OCI-LY3 (cell line): ENCODE data around the gene RNF38.
"Not testable (repeated sequence)": the region's sequence is repeated elsewhere in the genome, so short reads cannot be mapped to it uniquely, and the experiment has no call there.

Source experiments
- H2AFZ ChIP-seq: fragments of 200-600, 300-600 bp; shearing (Covaris generic); 2 replicates; pipeline ENCODE4 v1.6.0; 2014; ENCODE audit warnings: antibody characterized with exemption, low read depth, low read length
- H3K27ac ChIP-seq: fragments of 200-600, 300-600 bp; sonication (generic); 2 replicates; pipeline ENCODE4 v1.5.1; 2014; ENCODE audit warnings: mild to moderate bottlenecking, low read length, moderate library complexity, mixed read lengths
- H3K27me3 ChIP-seq: fragments of 200-600, 300-600 bp; sonication (generic); 2 replicates; pipeline ENCODE4 v1.6.1; 2014; ENCODE audit warnings: low read depth, low read length, mixed read lengths
- H3K36me3 ChIP-seq: fragments of 200-600, 300-600 bp; sonication (generic); replicated peaks from 2 replicates; pipeline ENCODE3; 2014; ENCODE audit warnings: low read depth, low read length, mixed read lengths
- H3K4me1 ChIP-seq: fragments of 300-600, 200-600 bp; sonication (generic); 2 replicates; pipeline ENCODE4 v1.6.1; 2014; ENCODE audit warnings: low read length, mixed read lengths
- H3K4me2 ChIP-seq: fragments of 200-600, 300-600 bp; sonication (generic); 2 replicates; pipeline ENCODE4 v1.6.1; 2014; ENCODE audit warnings: low read length, mixed read lengths
- H3K4me3 ChIP-seq: fragments of 300-600, 200-600 bp; sonication (generic); 2 replicates; pipeline ENCODE4 v1.5.1; 2014; ENCODE audit warnings: antibody characterized with exemption, mild to moderate bottlenecking, low read length, moderate library complexity
- H3K79me2 ChIP-seq: fragments of 300-600, 200-600 bp; shearing (Covaris generic); 2 replicates; pipeline ENCODE4 v1.6.1; 2014; ENCODE audit warnings: mild to moderate bottlenecking, low read length, mixed read lengths
- H3K9ac ChIP-seq: fragments of 300-600, 200-600 bp; shearing (Covaris generic); 2 replicates; pipeline ENCODE4 v1.6.0; 2014; ENCODE audit warnings: mild to moderate bottlenecking, low read length, moderate library complexity
- H3K9me3 ChIP-seq: fragments of 200-600, 300-600 bp; shearing (Covaris generic); 2 replicates; pipeline ENCODE4 v1.6.1; 2014; ENCODE audit warnings: low read length, mixed read lengths; ENCODE audit not compliant: insufficient read depth
- H4K20me1 ChIP-seq: fragments of 200-600, 300-600 bp; sonication (generic); 2 replicates; pipeline ENCODE4 v1.6.1; 2016; ENCODE audit warnings: low read length, mixed read lengths; ENCODE audit not compliant: insufficient read depth
- EZH2phosphoT487 ChIP-seq: fragments of 200-600 bp; shearing (Covaris generic); IDR thresholded peaks from 2 replicates; pipeline ENCODE4 v1.6.1; 2018; ENCODE audit warnings: antibody characterized with exemption, mixed run types, low read depth
- TF ChIP-seq, protein P1 (sequence below): fragments of 200-600, 300-600 bp; sonication (generic); IDR thresholded peaks from 2 replicates; pipeline ENCODE4 v1.5.1; 2014; ENCODE audit warnings: antibody characterized with exemption, low read length, low read depth

Gene RNF38

DNA sequence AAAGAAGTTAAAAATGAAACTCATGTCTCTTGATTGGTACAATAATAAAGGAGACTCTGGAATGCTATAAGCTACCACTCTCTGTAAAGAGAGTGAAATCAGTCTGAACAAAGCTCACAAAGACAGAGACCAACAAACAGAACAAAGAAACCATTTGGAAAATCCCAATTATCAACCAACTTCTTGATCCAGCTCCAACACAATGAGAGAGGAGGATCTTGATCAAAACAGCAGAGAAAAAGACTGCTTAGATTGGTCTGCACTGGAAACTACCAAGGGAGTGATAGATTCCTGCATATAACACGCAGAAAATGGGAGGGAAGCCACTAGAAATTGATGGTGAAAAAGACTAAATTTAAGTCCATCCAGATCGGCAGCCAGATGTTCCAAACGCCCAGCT lies 23.1 kb upstream of the RNF38 start:
- no peak overlapping the region for H3K9ac ChIP-seq
- no peaks in the 10 kb centered on the region for H3K9me3 ChIP-seq
- no peak overlapping the region for H3K4me3 ChIP-seq
- peaks cover 12% of the 10 kb centered on the region; the same call in 1 of the 2 replicates for H3K79me2 ChIP-seq
- 0 out of 2 replicates have a peak, but pooled peaks cover 3% of the 10 kb centered on the region for H4K20me1 ChIP-seq
- TF ChIP-seq, protein P1, sequence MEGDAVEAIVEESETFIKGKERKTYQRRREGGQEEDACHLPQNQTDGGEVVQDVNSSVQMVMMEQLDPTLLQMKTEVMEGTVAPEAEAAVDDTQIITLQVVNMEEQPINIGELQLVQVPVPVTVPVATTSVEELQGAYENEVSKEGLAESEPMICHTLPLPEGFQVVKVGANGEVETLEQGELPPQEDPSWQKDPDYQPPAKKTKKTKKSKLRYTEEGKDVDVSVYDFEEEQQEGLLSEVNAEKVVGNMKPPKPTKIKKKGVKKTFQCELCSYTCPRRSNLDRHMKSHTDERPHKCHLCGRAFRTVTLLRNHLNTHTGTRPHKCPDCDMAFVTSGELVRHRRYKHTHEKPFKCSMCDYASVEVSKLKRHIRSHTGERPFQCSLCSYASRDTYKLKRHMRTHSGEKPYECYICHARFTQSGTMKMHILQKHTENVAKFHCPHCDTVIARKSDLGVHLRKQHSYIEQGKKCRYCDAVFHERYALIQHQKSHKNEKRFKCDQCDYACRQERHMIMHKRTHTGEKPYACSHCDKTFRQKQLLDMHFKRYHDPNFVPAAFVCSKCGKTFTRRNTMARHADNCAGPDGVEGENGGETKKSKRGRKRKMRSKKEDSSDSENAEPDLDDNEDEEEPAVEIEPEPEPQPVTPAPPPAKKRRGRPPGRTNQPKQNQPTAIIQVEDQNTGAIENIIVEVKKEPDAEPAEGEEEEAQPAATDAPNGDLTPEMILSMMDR: no peak
- TF ChIP-seq EZH2phosphoT487: no peak
- no peaks in the 10 kb centered on the region for H3K4me1 ChIP-seq
- H3K36me3 ChIP-seq: peaks cover 5% of the 10 kb centered on the region
- H3K27me3 ChIP-seq: no peaks in the 10 kb centered on the region
- no peak overlapping the region for H3K27ac ChIP-seq
- no peak overlapping the region for H2AFZ ChIP-seq
- no peak overlapping the region for H3K4me2 ChIP-seq

DNA sequence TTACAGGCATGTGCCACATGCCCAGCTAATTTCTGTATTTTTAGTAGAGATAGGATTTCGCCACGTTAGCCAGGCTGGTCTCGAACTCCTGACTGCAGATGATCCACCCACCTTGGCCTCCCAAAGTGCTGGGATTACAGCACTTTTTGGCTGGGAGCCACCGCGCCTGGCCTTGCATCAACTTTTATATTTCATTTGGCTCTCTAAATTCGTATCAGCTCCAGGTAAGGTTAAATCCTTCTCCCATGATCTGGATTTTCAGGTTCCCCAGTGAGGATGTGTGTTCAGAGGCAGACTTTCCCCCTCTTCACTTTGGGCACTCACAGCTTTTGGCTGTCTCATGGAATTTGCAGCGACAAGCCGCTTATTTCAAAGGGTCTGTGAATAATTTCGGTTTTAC lies 16.8 kb upstream of the RNF38 start:
- no peak overlapping the region for H3K4me2 ChIP-seq
- H3K79me2 ChIP-seq: 0 out of 2 replicates have a peak, but pooled peaks cover 7% of the 10 kb centered on the region
- H2AFZ ChIP-seq: no peak overlapping the region
- TF ChIP-seq, protein P1: no peak
- no peak for TF ChIP-seq EZH2phosphoT487
- peaks cover 4% of the 10 kb centered on the region for H3K36me3 ChIP-seq
- H3K4me1 ChIP-seq: no peaks in the 10 kb centered on the region
- no peaks in the 10 kb centered on the region for H3K27me3 ChIP-seq
- no peak overlapping the region for H3K27ac ChIP-seq
- H3K4me3 ChIP-seq: no peak overlapping the region
- H3K9me3 ChIP-seq: no peaks in the 10 kb centered on the region
- H3K9ac ChIP-seq: no peak overlapping the region
- peaks cover 4% of the 10 kb centered on the region; the same call in 1 of the 2 replicates for H4K20me1 ChIP-seq

DNA sequence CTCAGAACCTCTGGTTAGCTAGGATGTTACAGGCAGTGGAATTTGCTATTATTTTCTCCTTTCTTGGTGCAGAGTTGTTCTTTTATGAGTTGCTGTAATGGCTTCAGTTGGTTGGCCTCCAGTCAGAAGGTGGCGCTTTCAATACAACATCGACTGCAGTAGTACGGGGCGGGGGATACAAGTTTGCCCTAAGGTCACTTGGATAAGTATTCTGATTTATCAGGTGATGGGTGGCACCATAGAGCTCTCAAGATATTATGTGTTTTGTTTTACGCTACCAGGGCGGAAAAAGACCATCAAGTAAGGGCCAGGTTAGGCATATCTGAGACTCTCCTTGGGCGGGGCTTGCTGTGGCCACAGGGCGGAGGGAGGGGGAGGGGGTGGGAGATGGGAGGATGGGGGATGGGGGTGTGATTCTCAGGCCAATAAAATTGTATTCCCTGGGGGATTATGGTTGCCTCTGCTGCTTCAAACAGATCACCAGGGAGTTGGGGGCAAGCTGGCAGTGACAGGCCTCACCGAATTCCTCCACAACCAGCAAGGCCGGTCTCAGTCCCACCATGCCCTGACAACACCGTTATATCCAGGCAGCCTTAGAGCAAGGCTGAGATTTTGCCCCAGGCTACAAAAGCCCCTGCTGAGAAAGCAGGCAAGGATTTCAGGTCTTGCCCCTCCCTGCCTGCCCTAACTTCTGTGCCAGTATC lies 15.9 kb upstream of the RNF38 start:
- Histone ChIP-seq H3K27ac (no peak overlapping the region), H3K4me2 (no peak overlapping the region), H2AFZ (no peak overlapping the region), H3K4me1 (no peaks in the 10 kb centered on the region), H3K4me3 (no peak overlapping the region), H3K9ac (no peak overlapping the region), H3K27me3 (no peaks in the 10 kb centered on the region), H4K20me1 (peaks cover 4% of the 10 kb centered on the region; the same call in 1 of the 2 replicates), H3K79me2 (0 out of 2 replicates have a peak, but pooled peaks cover 4% of the 10 kb centered on the region), H3K36me3 (peaks cover 4% of the 10 kb centered on the region), H3K9me3 (no peaks in the 10 kb centered on the region)
- TF ChIP-seq, protein P1: peak; percentile 21; the same call in 1 of the 2 replicates
- no peak for TF ChIP-seq EZH2phosphoT487

DNA sequence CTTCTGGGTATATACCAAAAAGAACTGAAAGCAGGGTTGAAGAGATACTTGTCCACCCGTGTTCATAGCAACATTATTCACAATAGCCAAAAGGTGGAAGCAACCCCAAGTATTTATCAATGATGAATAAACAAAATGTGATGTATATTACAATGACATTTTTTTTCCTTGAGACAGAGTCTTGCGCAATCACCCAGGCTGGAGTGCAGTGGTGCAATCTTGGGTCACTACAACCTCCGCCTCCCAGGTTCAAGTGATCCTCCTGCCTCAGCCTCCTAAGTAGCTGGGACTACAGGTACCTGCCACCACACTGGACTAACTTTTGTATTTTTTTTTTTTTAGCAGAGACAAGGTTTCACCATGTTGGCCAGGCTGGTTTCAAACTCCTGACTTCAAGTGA lies 11.3 kb upstream of the RNF38 start:
- not testable (repeated sequence) for H2AFZ ChIP-seq, H3K4me2 ChIP-seq, H3K27ac ChIP-seq, H3K27me3 ChIP-seq, H3K4me3 ChIP-seq, H3K36me3 ChIP-seq, H3K9ac ChIP-seq, H3K79me2 ChIP-seq, H3K4me1 ChIP-seq, H3K9me3 ChIP-seq
- peaks cover 19% of the 10 kb centered on the region for H4K20me1 ChIP-seq

DNA sequence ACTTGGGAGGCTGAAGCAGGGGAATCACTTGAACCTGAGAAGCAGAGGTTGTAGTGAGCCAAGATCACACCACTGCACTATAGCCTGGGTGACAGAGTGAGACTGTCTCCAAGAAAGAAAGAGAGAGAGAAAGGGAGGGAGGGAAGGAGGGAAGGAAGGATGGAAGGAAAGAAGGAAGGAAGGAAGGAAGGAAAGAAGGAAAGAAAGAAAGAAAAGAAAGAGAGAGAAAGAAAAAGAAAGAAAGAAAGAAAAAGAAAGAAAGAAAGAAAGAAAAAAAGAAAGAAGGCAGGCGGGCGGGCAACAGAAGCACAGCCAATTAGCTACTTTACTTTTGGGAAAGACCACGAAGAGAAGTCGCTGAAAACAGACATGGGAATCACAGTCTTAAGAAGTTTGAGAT lies 9.0 kb upstream of the RNF38 start:
- not testable (repeated sequence) for H3K27me3 ChIP-seq, H3K4me1 ChIP-seq, H3K4me2 ChIP-seq, H3K36me3 ChIP-seq, H3K9ac ChIP-seq, H3K4me3 ChIP-seq, H2AFZ ChIP-seq, H3K9me3 ChIP-seq, H3K27ac ChIP-seq
- H4K20me1 ChIP-seq: peaks cover 25% of the 10 kb centered on the region
- H3K79me2 ChIP-seq: peaks cover 13% of the 10 kb centered on the region
